ENCODE results near the gene TGM2.

- TF ChIP-seq CTCF (optimal IDR thresholded peaks at IDR 0.05 in 1 of 3, IDR thresholded peaks at IDR 0.05 in 1 of 3, conservative IDR thresholded peaks at IDR 0.05 in 1 of 3; ENCODE audit: extremely low read depth in 1 of 3, insufficient read depth in 2 of 3, low read length in 3 of 3), result no peak
- TF ChIP-seq EZH2 (IDR thresholded peaks at IDR 0.05; ENCODE audit: low read length), result no peak
Observed at GRCh38 chr20:38205001-38205400, 39.9 kb upstream of the TGM2 start.
